HUES64 (cell line): ENCODE results near the gene ZBED1.
"Not testable (repeated sequence)": the region's sequence is repeated elsewhere in the genome, so short reads cannot be mapped to it uniquely, and the experiment has no call there.

ENCODE experiments used
- H3K27ac ChIP-seq: 2 replicates; pipeline ENCODE4 v1.7.0; 2013; ENCODE audit warnings: low read depth, low read length, inconsistent platforms
- H3K27me3 ChIP-seq: 2 replicates; pipeline ENCODE4 v1.6.1; 2013; ENCODE audit warnings: mild to moderate bottlenecking, low read length; ENCODE audit not compliant: insufficient read depth
- H3K36me3 ChIP-seq: 2 replicates; pipeline ENCODE4 v1.6.1; 2013; ENCODE audit warnings: mild to moderate bottlenecking, low read length; ENCODE audit not compliant: insufficient read depth
- H3K4me1 ChIP-seq: 2 replicates; pipeline ENCODE4 v1.6.1; 2013; ENCODE audit warnings: mild to moderate bottlenecking, low read length, moderate library complexity; ENCODE audit not compliant: insufficient read depth
- H3K4me3 ChIP-seq: 2 replicates; pipeline ENCODE4 v1.5.1; 2013; ENCODE audit warnings: mild to moderate bottlenecking, low read length, moderate library complexity
- H3K9ac ChIP-seq: 2 replicates; pipeline ENCODE4 v1.6.1; 2013; ENCODE audit warnings: mild to moderate bottlenecking, low read depth, low read length
- H3K9me3 ChIP-seq: 2 replicates; pipeline ENCODE4 v1.6.1; 2013; ENCODE audit warnings: low read depth, low read length; ENCODE audit not compliant: insufficient read depth
- WGBS: fragments of 150-250, 120-280 bp; methylation state at CpG from one replicate; pipeline ENCODE4 v1.1.7; 2013; ENCODE audit warnings: missing lambda C conversion rate; 5-methylcytosine and 5-hydroxymethylcytosine counted together

The ZBED1 gene

GRCh38 chrX:2519638-2520037 is 18.9 kb upstream of the ZBED1 start:
- not testable (repeated sequence) for H3K36me3 ChIP-seq, H3K27me3 ChIP-seq, H3K9me3 ChIP-seq, H3K9ac ChIP-seq, H3K4me3 ChIP-seq, H3K27ac ChIP-seq, H3K4me1 ChIP-seq
- 97% methylated on average over 3 of the region's 3 CpGs for WGBS

- Histone ChIP-seq H3K27me3 (no peaks in the 10 kb centered on the region), H3K36me3 (no peaks in the 10 kb centered on the region), H3K4me1 (0 out of 2 replicates have a peak, but pooled peaks cover 2% of the 10 kb centered on the region), H3K9me3 (no peaks in the 10 kb centered on the region), H3K27ac (no peak overlapping the region), H3K4me3 (no peak overlapping the region), H3K9ac (no peak overlapping the region)
- WGBS: 93% methylated on average over 6 of the region's 6 CpGs
These were observed 16.3 kb upstream of the ZBED1 start for GRCh38 chrX:2517055-2517454.

- no peak overlapping the region for H3K27ac ChIP-seq
- H3K4me3 ChIP-seq: no peak overlapping the region
- no peaks in the 10 kb centered on the region for H3K36me3 ChIP-seq
- H3K4me1 ChIP-seq: 0 out of 2 replicates have a peak, but pooled peaks cover 2% of the 10 kb centered on the region
- WGBS: 94% methylated on average over 5 of the region's 5 CpGs
- H3K27me3 ChIP-seq: no peaks in the 10 kb centered on the region
- H3K9me3 ChIP-seq: no peaks in the 10 kb centered on the region
- H3K9ac ChIP-seq: no peak overlapping the region
These were observed 15.8 kb upstream of the ZBED1 start for GRCh38 chrX:2516623-2517022.

GRCh38 chrX:2514131-2514530 is 13.4 kb upstream of the ZBED1 start:
- Histone ChIP-seq H3K27me3 (no peaks in the 10 kb centered on the region), H3K9ac (no peak overlapping the region), H3K36me3 (no peaks in the 10 kb centered on the region), H3K4me3 (no peak overlapping the region), H3K4me1 (0 out of 2 replicates have a peak, but pooled peaks cover 2% of the 10 kb centered on the region), H3K27ac (no peak overlapping the region), H3K9me3 (no peaks in the 10 kb centered on the region)
- 88% methylated on average over 5 of the region's 5 CpGs for WGBS

GRCh38 chrX:2513121-2513664 is 12.4 kb upstream of the ZBED1 start:
- H3K36me3 ChIP-seq: no peaks in the 10 kb centered on the region
- H3K27ac ChIP-seq: no peak overlapping the region
- WGBS: 58% methylated on average over 6 of the region's 6 CpGs
- H3K9ac ChIP-seq: no peak overlapping the region
- H3K27me3 ChIP-seq: no peaks in the 10 kb centered on the region
- H3K4me1 ChIP-seq: 0 out of 2 replicates have a peak, but pooled peaks cover 2% of the 10 kb centered on the region
- no peak overlapping the region for H3K4me3 ChIP-seq
- H3K9me3 ChIP-seq: no peaks in the 10 kb centered on the region

- Histone ChIP-seq H3K27me3 (no peaks in the 10 kb centered on the region), H3K4me3 (no peak overlapping the region), H3K9me3 (no peaks in the 10 kb centered on the region), H3K4me1 (0 out of 2 replicates have a peak, but pooled peaks cover 2% of the 10 kb centered on the region), H3K36me3 (no peaks in the 10 kb centered on the region), H3K9ac (no peak overlapping the region), H3K27ac (no peak overlapping the region)
- 92% methylated on average over 7 of the region's 8 CpGs for WGBS
These were observed 11.7 kb upstream of the ZBED1 start for GRCh38 chrX:2512501-2512900.

- H3K4me1 ChIP-seq: 0 out of 2 replicates have a peak, but pooled peaks cover 2% of the 10 kb centered on the region
- H3K27me3 ChIP-seq: no peaks in the 10 kb centered on the region
- no peaks in the 10 kb centered on the region for H3K36me3 ChIP-seq
- H3K9ac ChIP-seq: no peak overlapping the region
- no peak overlapping the region for H3K27ac ChIP-seq
- 97% methylated on average over 6 of the region's 6 CpGs for WGBS
- H3K9me3 ChIP-seq: no peaks in the 10 kb centered on the region
- H3K4me3 ChIP-seq: no peak overlapping the region
These were observed 10.6 kb upstream of the ZBED1 start for GRCh38 chrX:2511326-2511725.

GRCh38 chrX:2508648-2509335 is 8.0 kb upstream of the ZBED1 start:
- 0 out of 2 replicates have a peak, but pooled peaks cover 2% of the 10 kb centered on the region for H3K4me1 ChIP-seq
- H3K9ac ChIP-seq: no peak overlapping the region
- no peaks in the 10 kb centered on the region for H3K9me3 ChIP-seq
- H3K27ac ChIP-seq: no peak overlapping the region
- H3K27me3 ChIP-seq: no peaks in the 10 kb centered on the region
- WGBS: 93% methylated on average over 9 of the region's 9 CpGs
- H3K4me3 ChIP-seq: no peak overlapping the region
- no peaks in the 10 kb centered on the region for H3K36me3 ChIP-seq

- Histone ChIP-seq H3K27ac (no peak overlapping the region), H3K9me3 (no peaks in the 10 kb centered on the region), H3K36me3 (no peaks in the 10 kb centered on the region), H3K4me3 (no peak overlapping the region), H3K9ac (no peak overlapping the region), H3K27me3 (no peaks in the 10 kb centered on the region), H3K4me1 (no peaks in the 10 kb centered on the region)
- 90% methylated on average over 7 of the region's 8 CpGs for WGBS
These were observed 7.3 kb upstream of the ZBED1 start for GRCh38 chrX:2507904-2508627.

GRCh38 chrX:2507196-2507595 is 6.4 kb upstream of the ZBED1 start:
- Histone ChIP-seq H3K9ac (no peak overlapping the region), H3K9me3 (no peaks in the 10 kb centered on the region), H3K4me3 (no peak overlapping the region), H3K36me3 (no peaks in the 10 kb centered on the region), H3K27me3 (no peaks in the 10 kb centered on the region), H3K27ac (no peak overlapping the region), H3K4me1 (no peaks in the 10 kb centered on the region)
- WGBS: 100% methylated on average over 3 of the region's 3 CpGs

GRCh38 chrX:2505341-2505740 is 4.6 kb upstream of the ZBED1 start:
- not testable (repeated sequence) for H3K4me1 ChIP-seq, H3K4me3 ChIP-seq
- WGBS: 96% methylated on average over 8 of the region's 8 CpGs

More at GRCh38 chrX:2505341-2505740, 4.6 kb upstream of the ZBED1 start:
- not testable (repeated sequence) for H3K36me3 ChIP-seq, H3K27ac ChIP-seq, H3K27me3 ChIP-seq, H3K9ac ChIP-seq, H3K9me3 ChIP-seq
